NOMO-1 treated with DMSO at 0.1 percent for 48 hours (cell line): ENCODE results near the gene C7.
"Not testable (repeated sequence)": the region's sequence is repeated elsewhere in the genome, so short reads cannot be mapped to it uniquely, and the experiment has no call there.

ENCODE experiments used
- DNase-seq: peaks from one replicate; lab custom pipeline; 2025; ENCODE audit not compliant: unreplicated experiment; lab: John Stamatoyannopoulos, UW

The C7 gene

GRCh38 chr5:40988746-40989510 lies 79.6 kb downstream of the C7 start:
- no peak for DNase-seq

- DNase-seq: no peak
Measured at GRCh38 chr5:40991168-40991980, 82.1 kb downstream of the C7 start.

DNA sequence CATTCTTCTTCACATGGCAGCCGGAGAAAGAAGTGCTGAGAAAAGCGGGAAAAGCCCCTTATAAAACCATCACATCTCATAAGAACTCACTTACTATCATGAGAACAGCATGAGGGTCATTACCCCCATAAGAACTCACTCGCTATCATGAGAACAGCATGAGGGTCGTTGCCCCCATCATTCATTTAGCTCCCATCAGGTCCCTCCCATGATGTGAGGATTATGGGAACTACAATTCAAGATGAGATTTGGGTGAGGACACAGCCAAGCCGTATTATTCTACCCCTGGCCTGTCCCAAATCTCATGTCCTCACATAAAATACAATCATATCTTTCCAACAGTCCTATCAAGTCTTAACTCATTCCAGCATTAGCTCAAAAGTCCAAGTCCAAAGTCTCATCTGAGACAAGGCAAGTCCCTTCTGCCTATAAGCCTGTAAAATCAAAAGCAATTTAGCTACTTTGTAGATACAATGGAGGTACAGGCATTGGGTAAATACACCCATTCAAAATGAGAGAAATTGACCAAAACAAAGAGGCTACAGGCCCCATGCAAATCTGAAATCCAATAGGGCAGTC lies 82.8 kb downstream of the C7 start:
- DNase-seq: no peak

DNA sequence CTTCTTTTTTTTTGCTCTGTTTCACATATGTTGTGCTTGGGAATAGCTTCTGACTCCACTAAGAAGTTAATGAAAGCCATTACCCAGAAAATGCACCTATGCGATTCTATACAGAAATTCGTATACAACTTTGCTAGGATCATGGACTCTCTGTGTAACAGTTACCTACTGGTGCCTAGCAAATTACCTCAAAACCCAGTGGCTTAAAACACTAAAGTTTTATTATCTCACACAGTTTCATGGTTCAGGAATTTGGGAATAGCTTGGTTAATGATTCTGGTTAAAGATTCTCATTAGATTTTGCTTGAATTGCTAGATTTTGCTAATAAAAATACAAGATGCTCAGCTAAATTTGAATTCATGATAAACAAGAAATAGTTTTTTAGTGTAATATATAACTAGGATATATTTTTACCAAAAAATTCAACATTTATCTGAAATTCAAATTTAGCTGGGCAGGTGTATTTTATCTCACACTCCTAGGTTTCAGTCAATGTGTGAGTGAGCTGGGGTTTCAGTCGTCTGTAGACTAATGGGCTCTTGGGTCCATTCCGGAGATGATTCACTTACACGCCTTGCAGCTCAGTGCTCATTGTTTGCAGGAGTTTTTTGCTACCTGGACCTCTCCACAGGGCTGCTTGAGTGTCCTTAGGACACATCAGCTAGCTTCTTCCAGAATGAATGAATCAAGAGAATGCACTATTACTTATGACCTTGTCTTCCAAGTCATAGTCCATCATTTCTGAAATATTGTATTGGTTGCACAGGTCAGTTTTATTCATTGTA lies 86.7 kb downstream of the C7 start:
- DNase-seq: no peak

GRCh38 chr5:40999142-40999541 lies 89.8 kb downstream of the C7 start:
- no peak for DNase-seq

DNA sequence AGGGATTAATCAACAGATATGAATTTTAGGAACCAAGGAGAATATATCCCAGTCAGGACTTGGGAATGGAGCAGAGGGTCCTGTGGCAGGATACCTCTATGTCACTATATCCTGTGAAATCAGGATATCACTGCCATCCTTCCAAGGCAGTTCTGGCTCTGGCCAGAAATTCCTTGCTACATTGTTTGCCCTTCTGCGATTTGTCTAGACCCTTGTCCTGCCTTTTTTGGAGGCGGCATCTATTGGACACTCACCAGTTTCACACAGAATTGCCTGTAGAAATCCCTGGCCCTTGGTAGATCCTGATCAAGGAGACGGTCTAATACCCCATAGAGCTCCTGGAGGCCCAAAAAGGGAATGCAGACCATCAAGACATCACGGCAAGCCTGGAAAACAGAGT lies 90.7 kb downstream of the C7 start:
- DNase-seq: no peak

- DNase-seq: no peak
Measured at GRCh38 chr5:41003670-41004376, 94.5 kb downstream of the C7 start.

DNA sequence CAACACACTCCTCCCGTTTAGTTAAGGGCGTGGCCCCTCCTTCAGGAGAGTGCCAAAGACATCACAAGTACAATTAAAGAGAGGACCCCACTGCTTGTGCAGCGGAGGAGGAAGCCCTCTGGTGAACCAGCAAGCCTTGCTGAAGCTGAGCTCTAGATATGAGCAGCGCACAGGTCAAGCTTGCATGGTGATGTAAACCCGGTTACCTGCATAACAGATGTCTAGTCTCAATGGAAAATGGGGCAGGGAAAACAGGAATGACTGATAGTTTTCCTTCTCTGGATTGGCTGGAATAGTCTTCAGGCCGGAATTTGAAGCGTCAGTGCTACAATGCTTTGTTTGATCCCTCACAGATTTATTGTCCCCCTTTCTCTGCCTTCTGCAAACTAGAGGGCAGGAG lies 95.6 kb downstream of the C7 start:
- DNase-seq: no peak

DNA sequence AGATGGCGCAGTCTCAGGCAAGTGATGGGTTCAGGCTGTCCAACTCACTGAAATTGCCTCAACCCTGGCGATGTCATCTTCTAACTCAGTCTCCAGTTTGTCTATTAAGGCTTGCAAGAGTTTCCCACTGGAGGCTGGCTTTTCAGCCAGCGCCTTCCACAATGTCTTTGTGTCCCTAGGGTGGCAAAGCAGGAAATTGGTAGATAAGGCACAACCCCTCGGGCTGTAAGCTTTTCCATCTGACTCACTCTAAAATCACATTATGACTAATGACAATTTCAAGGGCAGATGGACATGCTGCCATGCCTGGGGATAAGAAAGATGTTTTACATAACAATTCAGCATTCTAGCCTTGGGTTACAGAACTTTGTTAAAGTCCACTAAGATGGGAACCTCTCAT lies 99.9 kb downstream of the C7 start:
- no peak for DNase-seq

- DNase-seq: no peak
Measured at GRCh38 chr5:41010572-41010971, 101.3 kb downstream of the C7 start.

DNA sequence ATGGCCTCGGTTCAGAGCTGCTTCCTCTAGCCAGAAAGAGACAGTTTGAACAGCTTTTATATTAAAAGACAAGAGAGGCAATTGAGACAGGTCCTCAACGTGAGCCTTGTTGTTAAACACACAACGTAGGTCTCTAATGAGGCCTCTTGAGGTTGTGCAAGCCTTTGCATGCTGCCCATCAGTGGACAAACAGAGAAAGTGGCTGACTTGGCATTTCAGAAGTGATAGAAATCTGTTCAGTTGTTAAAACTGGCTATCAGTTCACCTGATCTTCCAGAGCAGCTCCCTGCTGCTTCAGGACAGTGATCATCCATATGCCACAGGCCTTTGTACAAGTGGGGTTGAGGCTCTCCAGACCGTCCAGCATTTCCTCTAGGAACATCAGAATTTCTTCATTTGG lies 103.0 kb downstream of the C7 start:
- no peak for DNase-seq

GRCh38 chr5:41022600-41022999 lies 113.3 kb downstream of the C7 start:
- not testable (repeated sequence) for DNase-seq
